ENCODE results near the gene LY6G5C.

LY6G5C gene

DNA sequence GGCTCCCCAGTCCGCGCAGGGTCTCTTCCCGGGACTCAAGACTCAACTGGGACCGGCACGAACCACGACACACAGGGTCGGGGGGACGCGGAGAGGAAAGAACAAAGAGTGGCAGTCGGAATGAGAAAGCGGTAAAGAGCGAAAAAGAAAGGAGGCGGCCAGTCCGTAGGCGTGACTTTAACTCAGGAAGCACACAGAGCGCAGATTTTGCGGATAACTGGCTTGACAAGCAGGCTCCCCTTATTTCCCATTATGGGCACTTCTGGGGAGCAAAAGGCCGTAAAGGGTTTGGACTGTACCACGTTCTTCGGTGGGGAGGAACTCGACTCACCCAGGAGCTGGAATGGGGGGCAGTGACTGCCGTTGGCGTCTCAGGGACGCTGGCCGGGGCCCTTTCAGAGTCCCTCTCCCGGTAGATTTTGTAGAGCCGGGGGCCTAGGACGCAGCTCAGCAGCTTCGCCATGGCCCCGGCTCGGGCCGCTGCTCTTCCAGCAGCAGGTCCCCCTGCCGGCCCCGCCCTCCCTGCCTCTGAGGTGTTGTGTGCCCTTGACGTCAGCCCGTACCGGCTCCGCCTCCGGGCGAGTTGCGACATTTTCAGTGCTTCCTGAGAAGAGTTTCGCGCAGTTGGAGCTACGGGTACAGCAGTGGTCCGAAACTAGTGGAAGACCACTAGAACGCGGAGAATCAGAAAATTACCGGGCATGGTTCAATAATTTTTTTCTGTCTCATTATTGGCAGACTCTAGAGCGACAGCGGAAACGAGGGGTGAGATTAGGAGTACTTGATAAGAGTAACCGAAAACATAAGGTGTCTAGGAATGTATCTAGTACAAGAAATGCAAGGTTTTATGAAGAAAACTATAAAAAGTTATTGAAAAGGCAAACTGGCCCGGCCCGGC, 22.2 kb upstream of the LY6G5C start, which contains the start of gene ABHD16A:
TSS of gene ABHD16A (minus strand) at position 506 of the 898 bp plus-strand sequence. CDS start at position 463, 43 bp downstream.
- Histone ChIP-seq H3K4me3 (ENCODE audit: insufficient read depth, low read depth, low read length) (peak within 1 kb of the TSS; percentile 88), H3K27ac (ENCODE audit: insufficient read depth, low read depth, low read length, poor library complexity, severe bottlenecking) (peak within 1 kb of the TSS; percentile 89), H3K4me1 (ENCODE audit: control insufficient read depth, insufficient read depth, low read length) (peaks cover 9% of the 10 kb centered on the region), H3K9me3 (ENCODE audit: control insufficient read depth, low read length) (no peaks in the 10 kb centered on the region), H3K36me3 (ENCODE audit: control insufficient read depth, insufficient read depth, low read length) (no peaks in the 10 kb centered on the region), H3K27me3 (ENCODE audit: control insufficient read depth, insufficient read depth, low read length, poor library complexity, severe bottlenecking) (peaks cover 18% of the 10 kb centered on the region)
- 4% methylated on average over 54 of the region's 54 CpGs for WGBS, 2 experiments

DNA sequence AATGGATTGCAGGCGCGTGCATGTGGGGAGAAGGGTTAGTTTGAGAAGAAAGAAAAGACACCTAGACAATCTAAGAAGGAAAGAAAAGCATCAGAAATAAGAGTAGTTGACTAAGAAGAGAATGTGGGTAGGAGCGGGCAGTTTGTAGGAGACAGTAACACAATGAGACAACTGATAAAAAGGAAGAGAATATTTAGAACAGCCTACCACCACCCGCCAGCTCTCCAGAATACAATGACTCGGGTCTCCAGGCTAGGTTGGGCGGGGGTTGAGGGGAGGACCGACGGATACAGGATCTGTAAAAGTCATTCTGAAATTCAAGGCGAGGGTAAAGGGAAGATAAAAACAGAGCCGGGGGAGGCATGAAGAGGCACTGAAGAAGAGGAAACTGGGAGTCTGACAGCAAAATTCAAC, 21.5 kb upstream of the LY6G5C start:
- H3K9me3 ChIP-seq (ENCODE audit: control insufficient read depth, low read length), result no peaks in the 10 kb centered on the region
- peaks cover 11% of the 10 kb centered on the region for H3K27me3 ChIP-seq (ENCODE audit: control insufficient read depth, insufficient read depth, low read length, poor library complexity, severe bottlenecking)
- 4 to 6% methylated on average over 9 to 10 of the region's 10 CpGs for WGBS, 2 experiments
- H3K27ac ChIP-seq (ENCODE audit: insufficient read depth, low read depth, low read length, poor library complexity, severe bottlenecking), result peak overlapping the region; percentile 89
- H3K4me1 ChIP-seq (ENCODE audit: control insufficient read depth, insufficient read depth, low read length), result peaks cover 9% of the 10 kb centered on the region
- no peaks in the 10 kb centered on the region for H3K36me3 ChIP-seq (ENCODE audit: control insufficient read depth, insufficient read depth, low read length)
- peak overlapping the region; percentile 88 for H3K4me3 ChIP-seq (ENCODE audit: insufficient read depth, low read depth, low read length)

DNA sequence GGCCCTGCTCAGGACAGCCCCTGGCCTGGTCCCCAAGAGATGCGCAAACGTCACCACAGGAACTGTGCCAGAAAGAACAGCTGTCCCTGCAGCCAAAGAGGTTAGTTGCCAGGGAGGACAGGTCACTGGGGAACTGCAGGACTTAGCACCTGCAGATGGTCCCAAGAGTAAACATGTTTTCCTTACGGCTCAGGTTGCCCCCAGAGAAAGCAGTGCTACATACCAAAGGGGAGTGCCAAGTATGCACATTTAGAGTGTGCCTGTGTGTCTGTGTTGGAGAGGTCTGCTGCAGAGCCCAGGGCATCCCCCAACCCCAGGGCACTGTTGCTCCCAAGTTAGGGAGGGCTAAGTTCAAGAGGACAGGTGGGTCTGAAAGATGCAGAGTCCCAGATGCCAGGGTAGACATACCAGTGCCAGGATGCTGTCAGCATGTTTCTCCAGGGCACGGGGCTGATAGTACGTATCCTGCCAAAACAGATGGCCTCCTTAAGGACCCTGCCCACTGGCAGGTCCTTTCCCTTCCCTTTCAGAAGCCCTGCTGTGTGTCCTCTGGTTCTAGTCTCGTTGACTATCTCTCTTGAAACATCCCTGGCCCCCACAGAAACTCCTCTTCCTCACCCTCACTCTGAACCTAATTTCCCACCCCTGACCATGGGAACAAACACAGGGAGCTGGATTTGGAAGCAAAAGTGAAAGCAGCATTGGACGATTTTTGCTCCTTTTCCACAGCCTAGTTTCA, 21.0 kb upstream of the LY6G5C start:
- peak overlapping the region; percentile 88 for H3K4me3 ChIP-seq (ENCODE audit: insufficient read depth, low read depth, low read length)
- no peaks in the 10 kb centered on the region for H3K9me3 ChIP-seq (ENCODE audit: control insufficient read depth, low read length)
- no peaks in the 10 kb centered on the region for H3K36me3 ChIP-seq (ENCODE audit: control insufficient read depth, insufficient read depth, low read length)
- peaks cover 6% of the 10 kb centered on the region for H3K27me3 ChIP-seq (ENCODE audit: control insufficient read depth, insufficient read depth, low read length, poor library complexity, severe bottlenecking)
- no peak overlapping the region for H3K27ac ChIP-seq (ENCODE audit: insufficient read depth, low read depth, low read length, poor library complexity, severe bottlenecking)
- peaks cover 9% of the 10 kb centered on the region for H3K4me1 ChIP-seq (ENCODE audit: control insufficient read depth, insufficient read depth, low read length)
- 64 to 68% methylated on average over 7 of the region's 7 CpGs for WGBS, 2 experiments

DNA sequence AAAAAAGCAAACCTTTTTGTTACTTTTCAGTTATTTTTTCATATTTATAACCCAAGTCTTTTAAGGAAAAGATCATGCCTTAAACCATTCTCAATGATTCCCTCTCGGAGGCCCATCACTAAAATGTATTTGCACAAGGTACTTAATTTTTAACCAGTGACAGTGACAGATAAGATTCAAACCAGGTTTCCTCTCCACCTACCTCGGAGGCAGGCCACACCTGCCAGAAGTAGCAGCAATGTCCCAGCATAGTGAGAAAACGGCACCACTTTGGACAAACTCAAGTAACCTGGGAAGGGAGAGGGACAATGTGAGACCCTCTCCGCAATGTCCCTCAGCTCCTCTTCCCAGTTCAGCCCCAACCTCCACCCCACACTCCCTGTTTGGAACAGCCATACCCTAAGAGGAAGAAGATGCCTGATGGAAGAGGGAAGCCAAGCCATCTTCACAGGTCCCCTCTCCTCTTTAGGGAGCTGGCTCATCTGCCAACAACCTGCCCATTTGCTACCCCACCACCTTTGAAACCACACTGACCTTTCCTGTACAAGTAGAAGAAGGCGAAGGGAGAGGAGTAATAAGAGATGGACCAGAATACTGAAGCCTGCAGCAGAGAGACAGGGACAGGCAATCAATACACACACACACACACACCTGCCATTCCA, 20.0 kb upstream of the LY6G5C start:
- no peaks in the 10 kb centered on the region for H3K27me3 ChIP-seq (ENCODE audit: control insufficient read depth, insufficient read depth, low read length, poor library complexity, severe bottlenecking)
- 93 to 99% methylated on average over 4 to 5 of the region's 5 CpGs for whole genome bisulfite sequencing, 2 experiments
- H3K4me3 ChIP-seq (ENCODE audit: insufficient read depth, low read depth, low read length), result no peak overlapping the region
- no peak overlapping the region for H3K27ac ChIP-seq (ENCODE audit: insufficient read depth, low read depth, low read length, poor library complexity, severe bottlenecking)
- H3K9me3 ChIP-seq (ENCODE audit: control insufficient read depth, low read length), result no peaks in the 10 kb centered on the region
- no peaks in the 10 kb centered on the region for H3K36me3 ChIP-seq (ENCODE audit: control insufficient read depth, insufficient read depth, low read length)
- H3K4me1 ChIP-seq (ENCODE audit: control insufficient read depth, insufficient read depth, low read length), result peaks cover 9% of the 10 kb centered on the region

DNA sequence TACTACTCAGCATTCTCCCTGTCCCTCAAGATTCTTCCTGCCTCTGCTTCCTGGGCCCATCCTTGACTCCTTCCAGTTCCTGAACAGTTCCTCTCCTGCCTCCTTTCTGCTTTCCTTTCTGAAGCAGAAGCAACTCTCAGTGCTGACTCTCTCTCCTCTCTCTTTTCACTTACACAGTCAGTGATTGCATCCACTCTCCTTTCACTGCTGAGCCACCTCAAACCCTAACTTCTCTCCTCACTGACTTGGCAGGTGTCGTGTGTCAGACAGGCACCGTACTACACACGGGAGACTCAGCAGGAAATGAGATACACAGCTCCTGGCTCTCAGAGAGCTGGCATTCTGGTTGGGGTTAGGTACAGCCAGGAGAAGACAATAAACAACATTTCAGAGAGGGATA, 16.7 kb upstream of the LY6G5C start:
- H3K27ac ChIP-seq (ENCODE audit: insufficient read depth, low read depth, low read length, poor library complexity, severe bottlenecking), result no peak overlapping the region
- no peaks in the 10 kb centered on the region for H3K9me3 ChIP-seq (ENCODE audit: control insufficient read depth, low read length)
- peaks cover 12% of the 10 kb centered on the region for H3K36me3 ChIP-seq (ENCODE audit: control insufficient read depth, insufficient read depth, low read length)
- H3K27me3 ChIP-seq (ENCODE audit: control insufficient read depth, insufficient read depth, low read length, poor library complexity, severe bottlenecking), result no peaks in the 10 kb centered on the region
- H3K4me3 ChIP-seq (ENCODE audit: insufficient read depth, low read depth, low read length), result no peak overlapping the region
- 87 to 93% methylated on average over 3 of the region's 3 CpGs for WGBS, 2 experiments
- H3K4me1 ChIP-seq (ENCODE audit: control insufficient read depth, insufficient read depth, low read length), result peaks cover 9% of the 10 kb centered on the region

GRCh38 chr6:31693535-31693934, 12.7 kb upstream of the LY6G5C start:
- Histone ChIP-seq H3K4me1 (ENCODE audit: control insufficient read depth, insufficient read depth, low read length) (no peaks in the 10 kb centered on the region), H3K36me3 (ENCODE audit: control insufficient read depth, insufficient read depth, low read length) (peaks cover 12% of the 10 kb centered on the region), H3K4me3 (ENCODE audit: insufficient read depth, low read depth, low read length) (no peak overlapping the region), H3K9me3 (ENCODE audit: control insufficient read depth, low read length) (no peaks in the 10 kb centered on the region), H3K27ac (ENCODE audit: insufficient read depth, low read depth, low read length, poor library complexity, severe bottlenecking) (no peak overlapping the region), H3K27me3 (ENCODE audit: control insufficient read depth, insufficient read depth, low read length, poor library complexity, severe bottlenecking) (no peaks in the 10 kb centered on the region)
- WGBS, 2 experiments, result 93 to 95% methylated on average over 6 of the region's 6 CpGs

- Histone ChIP-seq H3K9me3 (ENCODE audit: control insufficient read depth, low read length) (no peaks in the 10 kb centered on the region), H3K27ac (ENCODE audit: insufficient read depth, low read depth, low read length, poor library complexity, severe bottlenecking) (no peak overlapping the region), H3K27me3 (ENCODE audit: control insufficient read depth, insufficient read depth, low read length, poor library complexity, severe bottlenecking) (no peaks in the 10 kb centered on the region), H3K4me1 (ENCODE audit: control insufficient read depth, insufficient read depth, low read length) (no peaks in the 10 kb centered on the region), H3K4me3 (ENCODE audit: insufficient read depth, low read depth, low read length) (no peak overlapping the region), H3K36me3 (ENCODE audit: control insufficient read depth, insufficient read depth, low read length) (peaks cover 14% of the 10 kb centered on the region)
- WGBS, 2 experiments, result 94 to 96% methylated on average over 9 of the region's 9 CpGs
Observed at GRCh38 chr6:31692886-31693285, 12.0 kb upstream of the LY6G5C start.

DNA sequence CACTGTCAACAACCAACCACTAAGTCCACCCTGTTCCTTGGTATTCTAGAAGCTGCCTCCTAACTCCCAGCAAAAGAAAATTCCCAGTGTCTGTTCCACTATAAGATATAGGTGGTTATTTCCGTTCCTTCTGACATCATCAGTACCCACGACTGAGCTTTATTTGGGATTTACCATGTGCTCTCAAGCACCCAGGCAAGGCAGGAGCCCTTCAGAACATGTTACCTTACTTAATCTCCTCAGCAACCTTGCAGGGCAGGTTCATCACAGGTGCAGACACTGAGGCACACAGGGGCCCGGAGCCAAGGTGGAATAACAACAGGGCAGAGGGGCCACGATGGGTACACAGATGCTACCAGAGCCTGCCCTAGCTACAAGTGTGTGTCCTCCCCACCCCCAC, 11.5 kb upstream of the LY6G5C start:
- H3K4me1 ChIP-seq (ENCODE audit: control insufficient read depth, insufficient read depth, low read length), result no peaks in the 10 kb centered on the region
- no peak overlapping the region for H3K4me3 ChIP-seq (ENCODE audit: insufficient read depth, low read depth, low read length)
- H3K27me3 ChIP-seq (ENCODE audit: control insufficient read depth, insufficient read depth, low read length, poor library complexity, severe bottlenecking), result no peaks in the 10 kb centered on the region
- no peak overlapping the region for H3K27ac ChIP-seq (ENCODE audit: insufficient read depth, low read depth, low read length, poor library complexity, severe bottlenecking)
- no peaks in the 10 kb centered on the region for H3K9me3 ChIP-seq (ENCODE audit: control insufficient read depth, low read length)
- H3K36me3 ChIP-seq (ENCODE audit: control insufficient read depth, insufficient read depth, low read length), result peaks cover 19% of the 10 kb centered on the region
- WGBS, 2 experiments, result 94 to 95% methylated on average over 4 of the region's 4 CpGs

DNA sequence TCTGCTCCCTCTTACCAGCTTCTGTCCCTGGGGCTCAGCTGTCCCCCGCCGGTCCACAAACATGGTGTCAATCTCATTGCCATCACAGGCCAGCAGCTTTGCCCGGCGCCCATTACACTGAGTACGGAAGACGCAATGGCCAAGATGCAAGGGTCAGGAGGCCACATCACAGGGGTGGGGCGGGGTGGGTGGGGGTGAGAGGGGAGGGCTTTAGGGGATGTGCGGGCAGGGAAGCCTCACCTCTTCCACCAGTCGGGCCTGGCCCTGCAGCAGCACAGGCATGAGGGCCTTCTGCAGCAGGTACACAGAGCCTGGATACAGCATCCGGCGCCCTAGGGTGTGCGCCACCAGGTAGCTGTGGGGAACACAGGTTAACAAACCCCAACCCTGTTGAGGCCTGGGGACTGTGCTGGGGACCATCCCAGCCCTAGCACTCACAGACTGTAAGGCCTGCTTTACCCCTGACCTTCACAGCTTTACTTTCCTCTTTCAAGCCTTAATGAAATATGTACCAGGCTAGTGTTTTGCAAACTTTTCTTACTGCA, 10.8 kb upstream of the LY6G5C start:
- H3K9me3 ChIP-seq (ENCODE audit: control insufficient read depth, low read length), result no peaks in the 10 kb centered on the region
- 94 to 95% methylated on average over 12 of the region's 12 CpGs for WGBS, 2 experiments
- H3K4me1 ChIP-seq (ENCODE audit: control insufficient read depth, insufficient read depth, low read length), result no peaks in the 10 kb centered on the region
- H3K27ac ChIP-seq (ENCODE audit: insufficient read depth, low read depth, low read length, poor library complexity, severe bottlenecking), result no peak overlapping the region
- no peak overlapping the region for H3K4me3 ChIP-seq (ENCODE audit: insufficient read depth, low read depth, low read length)
- no peaks in the 10 kb centered on the region for H3K27me3 ChIP-seq (ENCODE audit: control insufficient read depth, insufficient read depth, low read length, poor library complexity, severe bottlenecking)
- peaks cover 25% of the 10 kb centered on the region for H3K36me3 ChIP-seq (ENCODE audit: control insufficient read depth, insufficient read depth, low read length)
